Measurements from ENCODE around the gene FAM13C.

DNA sequence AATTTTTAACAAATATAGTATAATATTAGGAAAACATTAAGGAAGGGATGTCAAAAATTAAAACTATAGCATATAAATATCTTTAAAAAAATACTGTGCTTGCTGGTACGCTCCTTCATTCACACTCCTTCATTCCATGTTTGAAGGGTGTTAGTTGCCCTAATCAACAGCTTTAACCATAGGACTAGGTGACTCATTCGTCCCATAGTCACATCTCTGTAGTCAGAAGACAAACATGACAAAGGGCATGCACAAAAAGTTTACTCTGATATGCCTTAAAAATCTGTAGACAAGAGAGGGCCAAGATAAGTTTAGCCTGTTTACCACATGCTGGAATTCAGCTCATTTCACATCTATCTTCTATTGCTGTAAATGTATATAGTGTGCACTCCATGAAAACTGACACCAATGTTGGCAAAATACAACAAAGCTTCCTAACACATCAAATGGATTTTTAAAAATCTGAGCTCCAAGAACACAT is 646 bp downstream of the FAM13C start:
- TF ChIP-seq EZH2 (IDR thresholded peaks at IDR 0.05; ENCODE audit: borderline replicate concordance, insufficient read depth, low read length, poor library complexity, severe bottlenecking): no peak
- TF ChIP-seq CTCF (IDR thresholded peaks at IDR 0.05; ENCODE audit: poor library complexity, severe bottlenecking): no peak
- TF ChIP-seq EP300 (conservative IDR thresholded peaks at IDR 0.05; ENCODE audit: poor library complexity, severe bottlenecking): no peak
- no peak for TF ChIP-seq SMC3 (conservative IDR thresholded peaks at IDR 0.05; ENCODE audit: poor library complexity)
- no peak for TF ChIP-seq RAD21 (conservative IDR thresholded peaks at IDR 0.05)

Data from neural cell (in vitro differentiated cells).